ENCODE data around the gene CYP4F22.

DNA sequence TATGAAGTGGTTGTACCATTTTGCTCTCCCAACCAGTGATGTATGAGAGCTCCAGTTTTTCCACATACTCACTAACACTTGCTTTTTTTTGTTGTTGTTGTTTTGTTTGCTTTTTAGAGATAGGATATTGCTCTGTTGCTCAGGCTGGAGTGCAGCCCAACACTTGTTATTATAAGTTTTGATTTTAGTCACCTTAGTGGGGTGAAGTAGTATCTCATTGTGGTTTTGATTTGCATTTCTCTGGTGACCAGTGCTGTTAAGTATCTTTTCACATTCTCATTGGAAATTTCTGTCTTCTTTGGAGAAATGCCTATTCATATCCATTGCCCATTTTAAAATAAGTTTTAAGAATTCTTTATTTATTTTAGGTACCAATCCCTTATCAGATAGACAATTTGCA lies 31.3 kb downstream of the CYP4F22 start:
- TF ChIP-seq POLR2AphosphoS5 (IDR thresholded peaks at IDR 0.05; ENCODE audit: low read depth, low read length) (no peak), POLR2A (IDR thresholded peaks at IDR 0.05; ENCODE audit: low read depth, low read length) (no peak), POU2F2 (IDR thresholded peaks at IDR 0.05; ENCODE audit: low read depth, low read length) (no peak), SPI1 (IDR thresholded peaks at IDR 0.05; ENCODE audit: low read depth, low read length) (0 out of 2 replicates have a peak, but pooled peaks have one; percentile 6), PAX5 (IDR thresholded peaks at IDR 0.05; ENCODE audit: insufficient read depth, low read length, severe bottlenecking) (no peak), TAF1 (IDR thresholded peaks at IDR 0.05; ENCODE audit: low read depth, low read length) (no peak)
